ENCODE data around the gene GPATCH8. TPM values are rescaled to one million over a fixed set of nuclear protein-coding genes. Genes with fewer than 3 reads are reported as not detected.

Gene GPATCH8
- total and polyA plus RNA-seq, 10 of the 15 experiments (the other 5 are each of a cell fraction or from before 2014, with no cell fraction given): 11.7 to 45.1 (median 21.3) TPM

DNA sequence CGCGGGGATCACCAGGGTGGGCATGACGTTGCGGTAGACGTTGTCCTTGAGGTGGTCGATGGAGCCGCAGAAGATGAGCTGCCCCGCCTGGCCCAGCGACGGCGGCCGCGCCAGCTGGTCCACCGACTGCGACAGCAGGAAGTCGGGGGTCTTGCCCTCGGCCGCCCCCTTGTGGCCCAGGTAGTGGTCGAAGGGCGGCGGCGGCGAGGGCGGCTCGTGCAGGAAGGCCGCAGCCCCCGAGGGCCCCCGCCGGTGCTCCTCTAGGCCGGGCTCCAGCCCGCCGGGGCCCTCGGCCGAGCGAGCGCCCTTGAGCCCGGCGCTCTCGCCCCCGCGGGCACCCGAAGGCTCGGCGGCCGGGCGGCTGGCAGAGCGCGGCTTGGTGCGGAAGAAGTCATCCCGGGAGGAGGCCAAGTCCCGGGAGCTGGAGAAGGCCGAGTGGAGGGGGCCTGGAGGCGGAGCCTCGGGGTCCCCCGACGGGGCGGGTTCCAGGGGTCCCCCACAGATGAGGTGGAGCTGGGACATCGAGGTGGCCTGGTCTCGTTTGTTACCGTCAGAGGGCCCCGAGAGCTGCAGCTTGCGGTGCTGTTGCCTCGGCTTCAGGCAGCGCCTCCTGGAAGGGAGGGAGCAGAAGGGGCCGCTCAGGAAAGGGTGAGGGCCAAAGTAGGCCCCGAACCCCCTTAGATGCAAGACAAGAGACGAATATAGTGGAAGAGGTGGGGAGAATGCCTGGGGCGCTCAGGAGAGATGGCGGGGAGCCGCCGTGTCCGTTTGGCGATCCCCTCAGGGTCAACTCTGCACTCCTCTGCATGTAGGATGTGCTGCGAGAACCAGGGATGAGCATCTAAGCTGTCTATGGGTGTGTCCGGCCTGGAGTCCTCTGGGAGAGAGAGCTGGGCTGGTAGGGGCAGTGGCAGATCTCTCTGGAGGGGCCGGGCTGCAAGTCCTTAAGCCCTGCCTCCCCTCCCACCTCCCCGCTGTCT is 148.3 kb downstream of the GPATCH8 start (continued):
- no peak for TF ChIP-seq BCL11A (IDR thresholded peaks at IDR 0.05; ENCODE audit: low read depth, low read length)
- TF ChIP-seq, protein P1, sequence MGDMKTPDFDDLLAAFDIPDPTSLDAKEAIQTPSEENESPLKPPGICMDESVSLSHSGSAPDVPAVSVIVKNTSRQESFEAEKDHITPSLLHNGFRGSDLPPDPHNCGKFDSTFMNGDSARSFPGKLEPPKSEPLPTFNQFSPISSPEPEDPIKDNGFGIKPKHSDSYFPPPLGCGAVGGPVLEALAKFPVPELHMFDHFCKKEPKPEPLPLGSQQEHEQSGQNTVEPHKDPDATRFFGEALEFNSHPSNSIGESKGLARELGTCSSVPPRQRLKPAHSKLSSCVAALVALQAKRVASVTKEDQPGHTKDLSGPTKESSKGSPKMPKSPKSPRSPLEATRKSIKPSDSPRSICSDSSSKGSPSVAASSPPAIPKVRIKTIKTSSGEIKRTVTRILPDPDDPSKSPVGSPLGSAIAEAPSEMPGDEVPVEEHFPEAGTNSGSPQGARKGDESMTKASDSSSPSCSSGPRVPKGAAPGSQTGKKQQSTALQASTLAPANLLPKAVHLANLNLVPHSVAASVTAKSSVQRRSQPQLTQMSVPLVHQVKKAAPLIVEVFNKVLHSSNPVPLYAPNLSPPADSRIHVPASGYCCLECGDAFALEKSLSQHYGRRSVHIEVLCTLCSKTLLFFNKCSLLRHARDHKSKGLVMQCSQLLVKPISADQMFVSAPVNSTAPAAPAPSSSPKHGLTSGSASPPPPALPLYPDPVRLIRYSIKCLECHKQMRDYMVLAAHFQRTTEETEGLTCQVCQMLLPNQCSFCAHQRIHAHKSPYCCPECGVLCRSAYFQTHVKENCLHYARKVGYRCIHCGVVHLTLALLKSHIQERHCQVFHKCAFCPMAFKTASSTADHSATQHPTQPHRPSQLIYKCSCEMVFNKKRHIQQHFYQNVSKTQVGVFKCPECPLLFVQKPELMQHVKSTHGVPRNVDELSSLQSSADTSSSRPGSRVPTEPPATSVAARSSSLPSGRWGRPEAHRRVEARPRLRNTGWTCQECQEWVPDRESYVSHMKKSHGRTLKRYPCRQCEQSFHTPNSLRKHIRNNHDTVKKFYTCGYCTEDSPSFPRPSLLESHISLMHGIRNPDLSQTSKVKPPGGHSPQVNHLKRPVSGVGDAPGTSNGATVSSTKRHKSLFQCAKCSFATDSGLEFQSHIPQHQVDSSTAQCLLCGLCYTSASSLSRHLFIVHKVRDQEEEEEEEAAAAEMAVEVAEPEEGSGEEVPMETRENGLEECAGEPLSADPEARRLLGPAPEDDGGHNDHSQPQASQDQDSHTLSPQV (IDR thresholded peaks at IDR 0.05): no peak
- peak; percentile 42; the same call in 1 of the 2 replicates for TF ChIP-seq YY1 (IDR thresholded peaks at IDR 0.05; ENCODE audit: low read depth, low read length)
- TF ChIP-seq STAT3 (IDR thresholded peaks at IDR 0.05; ENCODE audit: low read depth, low read length): no peak
- peak; percentile 15; the same call in 1 of the 2 replicates for TF ChIP-seq SMC3 (IDR thresholded peaks at IDR 0.05; ENCODE audit: borderline replicate concordance, low read length)
- TF ChIP-seq, protein P2, sequence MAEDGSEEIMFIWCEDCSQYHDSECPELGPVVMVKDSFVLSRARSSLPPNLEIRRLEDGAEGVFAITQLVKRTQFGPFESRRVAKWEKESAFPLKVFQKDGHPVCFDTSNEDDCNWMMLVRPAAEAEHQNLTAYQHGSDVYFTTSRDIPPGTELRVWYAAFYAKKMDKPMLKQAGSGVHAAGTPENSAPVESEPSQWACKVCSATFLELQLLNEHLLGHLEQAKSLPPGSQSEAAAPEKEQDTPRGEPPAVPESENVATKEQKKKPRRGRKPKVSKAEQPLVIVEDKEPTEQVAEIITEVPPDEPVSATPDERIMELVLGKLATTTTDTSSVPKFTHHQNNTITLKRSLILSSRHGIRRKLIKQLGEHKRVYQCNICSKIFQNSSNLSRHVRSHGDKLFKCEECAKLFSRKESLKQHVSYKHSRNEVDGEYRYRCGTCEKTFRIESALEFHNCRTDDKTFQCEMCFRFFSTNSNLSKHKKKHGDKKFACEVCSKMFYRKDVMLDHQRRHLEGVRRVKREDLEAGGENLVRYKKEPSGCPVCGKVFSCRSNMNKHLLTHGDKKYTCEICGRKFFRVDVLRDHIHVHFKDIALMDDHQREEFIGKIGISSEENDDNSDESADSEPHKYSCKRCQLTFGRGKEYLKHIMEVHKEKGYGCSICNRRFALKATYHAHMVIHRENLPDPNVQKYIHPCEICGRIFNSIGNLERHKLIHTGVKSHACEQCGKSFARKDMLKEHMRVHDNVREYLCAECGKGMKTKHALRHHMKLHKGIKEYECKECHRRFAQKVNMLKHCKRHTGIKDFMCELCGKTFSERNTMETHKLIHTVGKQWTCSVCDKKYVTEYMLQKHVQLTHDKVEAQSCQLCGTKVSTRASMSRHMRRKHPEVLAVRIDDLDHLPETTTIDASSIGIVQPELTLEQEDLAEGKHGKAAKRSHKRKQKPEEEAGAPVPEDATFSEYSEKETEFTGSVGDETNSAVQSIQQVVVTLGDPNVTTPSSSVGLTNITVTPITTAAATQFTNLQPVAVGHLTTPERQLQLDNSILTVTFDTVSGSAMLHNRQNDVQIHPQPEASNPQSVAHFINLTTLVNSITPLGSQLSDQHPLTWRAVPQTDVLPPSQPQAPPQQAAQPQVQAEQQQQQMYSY (CRISPR knock-in tag; IDR thresholded peaks at IDR 0.05): no peak
- no peak for TF ChIP-seq NR2C1 (IDR thresholded peaks at IDR 0.05)
- no peak for TF ChIP-seq SRF (IDR thresholded peaks at IDR 0.05; ENCODE audit: low read depth in 2 of 2, low read length in 2 of 2)
- TF ChIP-seq, protein P3, sequence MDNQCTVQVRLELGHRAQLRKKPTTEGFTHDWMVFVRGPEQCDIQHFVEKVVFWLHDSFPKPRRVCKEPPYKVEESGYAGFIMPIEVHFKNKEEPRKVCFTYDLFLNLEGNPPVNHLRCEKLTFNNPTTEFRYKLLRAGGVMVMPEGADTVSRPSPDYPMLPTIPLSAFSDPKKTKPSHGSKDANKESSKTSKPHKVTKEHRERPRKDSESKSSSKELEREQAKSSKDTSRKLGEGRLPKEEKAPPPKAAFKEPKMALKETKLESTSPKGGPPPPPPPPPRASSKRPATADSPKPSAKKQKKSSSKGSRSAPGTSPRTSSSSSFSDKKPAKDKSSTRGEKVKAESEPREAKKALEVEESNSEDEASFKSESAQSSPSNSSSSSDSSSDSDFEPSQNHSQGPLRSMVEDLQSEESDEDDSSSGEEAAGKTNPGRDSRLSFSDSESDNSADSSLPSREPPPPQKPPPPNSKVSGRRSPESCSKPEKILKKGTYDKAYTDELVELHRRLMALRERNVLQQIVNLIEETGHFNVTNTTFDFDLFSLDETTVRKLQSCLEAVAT (IDR thresholded peaks at IDR 0.05): no peak
- TF ChIP-seq NFYB (IDR thresholded peaks at IDR 0.05; ENCODE audit: insufficient read depth, low read depth, low read length): no peak
- TF ChIP-seq, protein P4, sequence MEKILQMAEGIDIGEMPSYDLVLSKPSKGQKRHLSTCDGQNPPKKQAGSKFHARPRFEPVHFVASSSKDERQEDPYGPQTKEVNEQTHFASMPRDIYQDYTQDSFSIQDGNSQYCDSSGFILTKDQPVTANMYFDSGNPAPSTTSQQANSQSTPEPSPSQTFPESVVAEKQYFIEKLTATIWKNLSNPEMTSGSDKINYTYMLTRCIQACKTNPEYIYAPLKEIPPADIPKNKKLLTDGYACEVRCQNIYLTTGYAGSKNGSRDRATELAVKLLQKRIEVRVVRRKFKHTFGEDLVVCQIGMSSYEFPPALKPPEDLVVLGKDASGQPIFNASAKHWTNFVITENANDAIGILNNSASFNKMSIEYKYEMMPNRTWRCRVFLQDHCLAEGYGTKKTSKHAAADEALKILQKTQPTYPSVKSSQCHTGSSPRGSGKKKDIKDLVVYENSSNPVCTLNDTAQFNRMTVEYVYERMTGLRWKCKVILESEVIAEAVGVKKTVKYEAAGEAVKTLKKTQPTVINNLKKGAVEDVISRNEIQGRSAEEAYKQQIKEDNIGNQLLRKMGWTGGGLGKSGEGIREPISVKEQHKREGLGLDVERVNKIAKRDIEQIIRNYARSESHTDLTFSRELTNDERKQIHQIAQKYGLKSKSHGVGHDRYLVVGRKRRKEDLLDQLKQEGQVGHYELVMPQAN (conservative IDR thresholded peaks at IDR 0.05): no peak
- no peak for TF ChIP-seq SREBF2 (IDR thresholded peaks at IDR 0.05; ENCODE audit: low read length)
- 0 out of 2 replicates have a peak, but pooled peaks have one; percentile 30 for TF ChIP-seq RAD21 (IDR thresholded peaks at IDR 0.05; ENCODE audit: insufficient read depth, low read depth, low read length)
- TF ChIP-seq TCF12 (IDR thresholded peaks at IDR 0.05; ENCODE audit: low read depth, low read length): peak; percentile 63; the same call in 1 of the 2 replicates
- TF ChIP-seq, protein P5, sequence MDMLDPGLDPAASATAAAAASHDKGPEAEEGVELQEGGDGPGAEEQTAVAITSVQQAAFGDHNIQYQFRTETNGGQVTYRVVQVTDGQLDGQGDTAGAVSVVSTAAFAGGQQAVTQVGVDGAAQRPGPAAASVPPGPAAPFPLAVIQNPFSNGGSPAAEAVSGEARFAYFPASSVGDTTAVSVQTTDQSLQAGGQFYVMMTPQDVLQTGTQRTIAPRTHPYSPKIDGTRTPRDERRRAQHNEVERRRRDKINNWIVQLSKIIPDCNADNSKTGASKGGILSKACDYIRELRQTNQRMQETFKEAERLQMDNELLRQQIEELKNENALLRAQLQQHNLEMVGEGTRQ (IDR thresholded peaks at IDR 0.05; ENCODE audit: borderline replicate concordance, low read depth, low read length): no peak
- no peak for TF ChIP-seq BRCA1 (IDR thresholded peaks at IDR 0.05; ENCODE audit: low read depth, low read length)

Data from GM12878 (cell line).